ENCODE results near the gene OASL.

DNA sequence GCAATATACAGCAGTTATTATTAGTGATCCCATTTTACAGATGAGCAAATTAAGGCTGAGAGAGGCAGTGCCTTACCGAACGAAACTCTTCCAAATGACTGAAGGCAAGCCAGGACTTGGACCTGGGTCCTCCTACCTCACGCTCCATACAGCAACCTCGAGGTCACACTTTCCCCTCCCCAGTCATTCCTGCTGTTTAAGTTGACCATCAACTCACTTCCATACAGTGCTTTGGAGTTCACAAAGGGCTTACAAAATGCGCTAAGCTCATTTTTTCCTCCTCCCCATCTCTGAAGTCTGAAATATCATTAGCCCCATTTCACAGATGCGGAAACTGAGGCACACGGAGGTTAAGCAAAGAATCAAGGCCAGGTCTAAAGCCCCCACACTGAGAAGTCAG is 56.4 kb downstream of the OASL start:
- TF ChIP-seq CTCF (IDR thresholded peaks at IDR 0.05) (no peak), POLR2A (IDR thresholded peaks at IDR 0.05) (no peak)
